ENCODE measurements around the gene FARSB.

FARSB gene

DNA sequence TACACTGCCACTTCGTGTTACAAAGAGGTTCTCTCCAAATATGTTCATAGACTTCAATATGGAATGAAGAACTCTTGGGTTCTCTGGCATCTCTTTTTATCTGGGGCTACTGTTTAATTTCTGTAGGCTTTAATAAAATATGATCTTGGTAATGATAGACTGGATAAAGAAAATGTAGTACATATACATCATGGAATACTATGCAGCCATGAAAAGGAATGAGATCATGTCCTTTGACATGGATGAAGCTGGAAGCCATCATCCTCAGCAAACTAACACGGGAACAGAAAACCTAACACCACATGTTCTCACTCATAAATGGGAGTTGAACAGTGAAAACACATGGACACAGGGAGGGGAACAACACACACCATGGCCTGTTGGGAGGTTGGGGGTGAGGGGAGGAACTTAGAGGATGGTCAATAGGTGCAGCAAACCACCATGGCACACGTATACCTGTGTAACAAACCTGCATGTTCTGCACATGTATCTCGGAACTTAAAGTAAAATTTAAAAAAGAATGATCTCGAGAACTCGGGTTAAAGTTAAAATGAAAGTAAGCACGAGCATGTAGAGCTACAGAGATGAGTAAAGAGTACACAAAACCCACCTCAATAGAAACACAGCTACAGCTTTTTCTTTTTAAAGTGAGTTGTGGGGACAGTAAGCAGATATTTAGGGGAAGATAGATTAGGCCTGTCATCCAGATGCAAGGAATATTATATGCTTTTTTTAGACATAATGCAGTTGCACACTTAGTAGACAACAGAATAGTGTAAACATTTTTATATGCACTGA is 129.2 kb downstream of the FARSB start:
- Mint-ChIP-seq H3K27ac (no peak overlapping the region), H3K9me3 (peaks cover 4% of the 10 kb centered on the region), H3K27me3 (ENCODE audit: low read depth) (no peaks in the 10 kb centered on the region), H3K4me3 (no peak overlapping the region), H3K4me1 (ENCODE audit: low read depth) (no peaks in the 10 kb centered on the region), H3K36me3 (ENCODE audit: low read depth) (peaks cover 5% of the 10 kb centered on the region)

DNA sequence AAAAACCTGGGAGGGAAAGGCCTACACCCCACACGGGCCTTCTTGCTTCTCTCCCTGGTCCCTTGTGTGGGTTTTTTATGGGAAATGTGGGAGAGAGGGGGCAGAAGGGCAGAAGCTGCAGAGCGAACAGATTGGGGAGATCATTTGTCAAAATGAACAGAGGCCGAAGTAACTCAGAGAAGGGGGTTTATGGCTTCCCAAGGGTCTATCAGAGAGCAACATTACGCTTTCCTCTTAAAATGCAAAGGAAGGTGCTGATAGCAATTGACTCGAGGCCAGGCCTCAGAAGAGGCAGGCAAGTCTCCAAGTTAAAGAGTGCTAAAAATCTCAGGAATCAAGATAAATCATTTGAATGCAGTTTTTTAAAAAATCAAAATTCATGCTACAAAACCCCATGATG is 130.1 kb downstream of the FARSB start:
- H3K27me3 Mint-ChIP-seq (ENCODE audit: low read depth), result no peaks in the 10 kb centered on the region
- peaks cover 5% of the 10 kb centered on the region for H3K36me3 Mint-ChIP-seq (ENCODE audit: low read depth)
- H3K4me3 Mint-ChIP-seq, result no peak overlapping the region
- no peak overlapping the region for H3K27ac Mint-ChIP-seq
- H3K9me3 Mint-ChIP-seq, result peaks cover 4% of the 10 kb centered on the region
- H3K4me1 Mint-ChIP-seq (ENCODE audit: low read depth), result no peaks in the 10 kb centered on the region

DNA sequence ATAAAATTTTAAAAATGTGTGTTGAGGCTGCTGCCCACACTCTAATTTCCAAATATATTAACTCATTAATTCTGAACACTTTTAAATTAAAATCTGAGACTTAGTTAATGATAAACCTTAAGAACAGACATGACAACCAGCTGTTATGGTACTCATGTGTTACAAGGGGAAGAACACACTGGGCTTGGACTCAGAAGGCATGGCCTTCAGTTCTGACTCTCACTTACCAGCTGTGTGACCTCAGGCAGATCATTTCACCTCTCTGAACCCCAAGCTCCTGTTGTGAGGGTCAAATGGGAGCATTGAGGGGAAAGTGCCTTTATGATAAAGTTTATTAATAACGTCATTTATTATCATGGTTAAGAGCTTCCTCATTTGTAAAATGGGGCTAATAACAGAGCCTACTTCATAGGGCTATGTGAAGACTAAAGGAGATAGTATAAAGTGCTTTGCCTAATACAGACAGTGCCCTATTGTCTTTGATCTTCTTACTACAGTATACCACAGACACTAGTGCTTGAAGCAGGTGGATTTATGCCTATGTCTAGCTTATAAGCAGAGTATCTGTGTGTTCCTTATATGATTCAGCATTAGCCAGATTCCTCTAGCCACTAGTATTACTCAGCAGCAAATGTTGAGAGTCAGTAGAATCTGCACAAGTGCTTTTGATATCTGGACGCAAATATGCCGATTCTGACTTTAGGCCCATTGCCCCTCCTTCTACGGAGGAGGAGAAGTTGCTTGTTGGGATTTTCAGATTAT is 131.9 kb downstream of the FARSB start:
- peaks cover 4% of the 10 kb centered on the region for H3K9me3 Mint-ChIP-seq
- peaks cover 5% of the 10 kb centered on the region for H3K36me3 Mint-ChIP-seq (ENCODE audit: low read depth)
- H3K4me3 Mint-ChIP-seq, result no peak overlapping the region
- no peaks in the 10 kb centered on the region for H3K4me1 Mint-ChIP-seq (ENCODE audit: low read depth)
- no peak overlapping the region for H3K27ac Mint-ChIP-seq
- H3K27me3 Mint-ChIP-seq (ENCODE audit: low read depth), result no peaks in the 10 kb centered on the region

DNA sequence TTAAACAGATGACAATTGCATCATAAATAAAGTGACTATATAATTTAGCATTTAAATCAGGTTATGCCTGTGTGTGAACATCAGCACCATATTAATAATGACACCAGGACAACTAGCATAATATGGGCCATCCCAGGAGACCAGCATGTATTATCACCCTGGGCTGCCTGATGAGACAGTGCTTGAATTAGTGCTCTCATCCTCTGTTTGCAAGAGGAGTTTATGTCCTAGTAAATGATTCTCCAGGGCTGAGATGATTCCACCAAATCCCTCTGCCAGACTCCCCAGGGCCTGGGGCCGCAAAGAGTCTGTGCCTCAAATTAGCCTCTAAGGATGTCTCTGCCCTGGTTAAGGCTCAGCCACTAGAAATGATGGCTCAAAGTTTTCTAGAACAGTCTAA is 133.8 kb downstream of the FARSB start:
- Mint-ChIP-seq H3K4me3 (no peak overlapping the region), H3K9me3 (peaks cover 4% of the 10 kb centered on the region), H3K4me1 (ENCODE audit: low read depth) (no peaks in the 10 kb centered on the region), H3K27me3 (ENCODE audit: low read depth) (peaks cover under 1% of the 10 kb centered on the region), H3K36me3 (ENCODE audit: low read depth) (peaks cover 3% of the 10 kb centered on the region), H3K27ac (no peak overlapping the region)

DNA sequence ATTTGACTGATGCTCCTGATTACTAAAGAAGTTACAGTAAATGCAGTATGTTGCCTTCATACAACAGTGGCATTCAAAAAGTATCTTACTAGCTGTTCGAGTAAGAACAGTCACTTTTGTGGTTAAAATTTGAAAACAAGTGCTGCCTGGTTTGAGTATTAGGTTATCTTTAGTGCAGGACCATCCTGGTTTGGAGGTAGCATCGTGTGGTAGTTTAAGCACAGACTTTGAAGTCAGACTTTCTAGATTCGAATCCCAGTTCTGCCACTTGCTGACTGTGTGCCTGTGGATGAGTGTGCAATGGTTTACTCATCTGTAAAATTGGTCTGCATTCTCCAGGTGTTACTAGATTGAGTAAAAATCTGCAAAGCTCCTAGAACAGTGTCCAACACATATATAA is 134.8 kb downstream of the FARSB start:
- H3K27me3 Mint-ChIP-seq (ENCODE audit: low read depth), result peaks cover 3% of the 10 kb centered on the region
- no peaks in the 10 kb centered on the region for H3K9me3 Mint-ChIP-seq
- H3K4me1 Mint-ChIP-seq (ENCODE audit: low read depth), result no peaks in the 10 kb centered on the region
- no peak overlapping the region for H3K27ac Mint-ChIP-seq
- no peak overlapping the region for H3K4me3 Mint-ChIP-seq
- H3K36me3 Mint-ChIP-seq (ENCODE audit: low read depth), result no peaks in the 10 kb centered on the region

All from T-helper 1 cell treated with Interleukin-12 subunit alpha and Interleukin-12 subunit beta and Interleukin-4 antibody, amounts not matched to agents 30 μg/mL and 1 μg/mL, for 36 hours (primary cell).